ENCODE measurements around the gene POMGNT2. TPM values are rescaled to one million over a fixed set of nuclear protein-coding genes. Genes with fewer than 3 reads are reported as not detected.

The POMGNT2 gene
- polyA plus RNA-seq, 1 of the 3 experiments (the other 2 are of a cell fraction), result 20.6 TPM

- DNase-seq, result no peak
- H3K27ac ChIP-seq (ENCODE audit: low read depth in 2 of 2, low read length in 1 of 2), result no peak overlapping the region
- POLR2A ChIA-PET, result no interaction called here
Measured at GRCh38 chr3:43034911-43035310, 71.0 kb downstream of the POMGNT2 start.

GRCh38 chr3:43034200-43034599, 71.7 kb downstream of the POMGNT2 start:
- Histone ChIP-seq H2AFZ (ENCODE audit: low read depth) (no peak overlapping the region), H3K79me2 (ENCODE audit: insufficient read depth) (no peaks in the 10 kb centered on the region), H3K27ac (ENCODE audit: low read depth in 2 of 2, low read length in 1 of 2) (no peak overlapping the region), H3K9me2 (no peaks in the 10 kb centered on the region), H3K36me3 (replicated peaks in 1 of 2; ENCODE audit: control insufficient read depth in 1 of 2, insufficient read depth in 2 of 2, low read length in 1 of 2) (no peaks in the 10 kb centered on the region), H3K4me1 (ENCODE audit: control insufficient read depth in 1 of 2, insufficient read depth in 2 of 2, low read depth in 1 of 2, low read length in 1 of 2) (no peaks in the 10 kb centered on the region; a peak in 1 of 4 replicates), H3K4me2 (no peak overlapping the region), H3K27me3 (ENCODE audit: insufficient read depth) (no peaks in the 10 kb centered on the region), H4K20me1 (ENCODE audit: insufficient read depth) (no peaks in the 10 kb centered on the region), H3K9me3 (no peaks in the 10 kb centered on the region), H3K9ac (no peak overlapping the region), H3K4me3 (ENCODE audit: low read depth in 2 of 2, low read length in 1 of 2) (no peak overlapping the region), H3F3A (replicated peaks; ENCODE audit: insufficient read depth) (no peaks in the 10 kb centered on the region)
- ChIA-PET POLR2A (no interaction called here), CTCF (interaction anchor here (1.2 kb wide), 1 partner anchor 469 kb away, joined by 3 read pairs; no protein-coding TSS in a partner anchor)
- no peak for DNase-seq
- TF ChIP-seq TCF12 (IDR thresholded peaks at IDR 0.05) (no peak), RXRA (IDR thresholded peaks at IDR 0.05; ENCODE audit: borderline replicate concordance, low read depth) (no peak), RFX5 (IDR thresholded peaks at IDR 0.05; ENCODE audit: low read length) (no peak), YY1 (IDR thresholded peaks at IDR 0.05; ENCODE audit: low read depth) (no peak), MEF2A (IDR thresholded peaks at IDR 0.05; ENCODE audit: borderline replicate concordance, low read depth) (no peak)
- 40% methylated on average over 3 of the region's 4 CpGs for WGBS (ENCODE audit: low lambda C conversion rate)

More at GRCh38 chr3:43034911-43035310, 71.0 kb downstream of the POMGNT2 start:
- CTCF ChIA-PET, result interaction anchor here (1.2 kb wide), 1 partner anchor 468 kb away, joined by 3 read pairs; no protein-coding TSS in a partner anchor
- H3K4me2 ChIP-seq, result no peak overlapping the region
- H3K4me3 ChIP-seq (ENCODE audit: low read depth in 2 of 2, low read length in 1 of 2), result no peak overlapping the region
- 23% methylated on average over 3 of the region's 4 CpGs for WGBS (ENCODE audit: low lambda C conversion rate)
- H3K9me3 ChIP-seq, result no peaks in the 10 kb centered on the region
- H3K9ac ChIP-seq, result no peak overlapping the region
- H3K79me2 ChIP-seq (ENCODE audit: insufficient read depth), result no peaks in the 10 kb centered on the region
- no peaks in the 10 kb centered on the region for H3K27me3 ChIP-seq (ENCODE audit: insufficient read depth)
- TF ChIP-seq RCOR1 (IDR thresholded peaks at IDR 0.05; ENCODE audit: low read length), result no peak
- no peak for TF ChIP-seq USF1 (IDR thresholded peaks at IDR 0.05; ENCODE audit: borderline replicate concordance, low read depth)
- no peak for TF ChIP-seq RXRA (IDR thresholded peaks at IDR 0.05; ENCODE audit: borderline replicate concordance, low read depth)
- no peak for TF ChIP-seq REST (IDR thresholded peaks at IDR 0.05; ENCODE audit: low read depth, low read length)
- no peak for TF ChIP-seq TCF12 (IDR thresholded peaks at IDR 0.05)
- TF ChIP-seq EP300 (IDR thresholded peaks at IDR 0.05; ENCODE audit: borderline replicate concordance in 1 of 2, low read depth in 1 of 2, low read length in 1 of 2), result no peak
- TF ChIP-seq TAF1 (IDR thresholded peaks at IDR 0.05; ENCODE audit: borderline replicate concordance, low read depth, low read length), result no peak
- no peak for TF ChIP-seq GABPA (IDR thresholded peaks at IDR 0.05; ENCODE audit: low read depth)
- no peak for TF ChIP-seq MEF2A (IDR thresholded peaks at IDR 0.05; ENCODE audit: borderline replicate concordance, low read depth)
- TF ChIP-seq JUND (IDR thresholded peaks at IDR 0.05), result no peak
- no peaks in the 10 kb centered on the region for H3F3A ChIP-seq (replicated peaks; ENCODE audit: insufficient read depth)
- no peaks in the 10 kb centered on the region; a peak in 1 of 4 replicates for H3K4me1 ChIP-seq (ENCODE audit: control insufficient read depth in 1 of 2, insufficient read depth in 2 of 2, low read depth in 1 of 2, low read length in 1 of 2)
- H2AFZ ChIP-seq (ENCODE audit: low read depth), result no peak overlapping the region
- no peaks in the 10 kb centered on the region for H3K36me3 ChIP-seq (replicated peaks in 1 of 2; ENCODE audit: control insufficient read depth in 1 of 2, insufficient read depth in 2 of 2, low read length in 1 of 2)
- H4K20me1 ChIP-seq (ENCODE audit: insufficient read depth), result no peaks in the 10 kb centered on the region
- no peaks in the 10 kb centered on the region for H3K9me2 ChIP-seq
